GM19035 (cell line): ENCODE measurements around the gene LCE3E.

Experiments used
- ATAC-seq: cut with Tn5 transposase; IDR thresholded peaks from one replicate; pipeline ENCODE4 v1.9.1; 2021; ENCODE audit not compliant: unreplicated experiment

The LCE3E gene

GRCh38 chr1:152517237-152517811 is 49.3 kb downstream of the LCE3E start:
- ATAC-seq, result no peak

- ATAC-seq, result no peak
Observed at GRCh38 chr1:152516082-152516481, 50.5 kb downstream of the LCE3E start.
